Dermis microvascular lymphatic vessel endothelial cell (primary cell): ENCODE measurements around the gene PRUNE2. TPM values are rescaled to one million over a fixed set of nuclear protein-coding genes. Genes with fewer than 3 reads are reported as not detected.
"Not testable (repeated sequence)": the region's sequence is repeated elsewhere in the genome, so short reads cannot be mapped to it uniquely, and the experiment has no call there.

ENCODE experiments used
- DNase-seq, 2 donors: peaks; one replicate each; pipeline versions ENCODE4 v3.0.0 to v3.0.0-alpha.2; 2010; ENCODE audit warnings: low read depth in 2 of 2
- total RNA-seq: library from RNA; depleted of rRNA; stranded (reverse); fragments of >200 nt; gene quantifications from 2 replicates; pipeline ENCODE4 v1.2.1, GENCODE V29; 2014

Gene PRUNE2, protein sequence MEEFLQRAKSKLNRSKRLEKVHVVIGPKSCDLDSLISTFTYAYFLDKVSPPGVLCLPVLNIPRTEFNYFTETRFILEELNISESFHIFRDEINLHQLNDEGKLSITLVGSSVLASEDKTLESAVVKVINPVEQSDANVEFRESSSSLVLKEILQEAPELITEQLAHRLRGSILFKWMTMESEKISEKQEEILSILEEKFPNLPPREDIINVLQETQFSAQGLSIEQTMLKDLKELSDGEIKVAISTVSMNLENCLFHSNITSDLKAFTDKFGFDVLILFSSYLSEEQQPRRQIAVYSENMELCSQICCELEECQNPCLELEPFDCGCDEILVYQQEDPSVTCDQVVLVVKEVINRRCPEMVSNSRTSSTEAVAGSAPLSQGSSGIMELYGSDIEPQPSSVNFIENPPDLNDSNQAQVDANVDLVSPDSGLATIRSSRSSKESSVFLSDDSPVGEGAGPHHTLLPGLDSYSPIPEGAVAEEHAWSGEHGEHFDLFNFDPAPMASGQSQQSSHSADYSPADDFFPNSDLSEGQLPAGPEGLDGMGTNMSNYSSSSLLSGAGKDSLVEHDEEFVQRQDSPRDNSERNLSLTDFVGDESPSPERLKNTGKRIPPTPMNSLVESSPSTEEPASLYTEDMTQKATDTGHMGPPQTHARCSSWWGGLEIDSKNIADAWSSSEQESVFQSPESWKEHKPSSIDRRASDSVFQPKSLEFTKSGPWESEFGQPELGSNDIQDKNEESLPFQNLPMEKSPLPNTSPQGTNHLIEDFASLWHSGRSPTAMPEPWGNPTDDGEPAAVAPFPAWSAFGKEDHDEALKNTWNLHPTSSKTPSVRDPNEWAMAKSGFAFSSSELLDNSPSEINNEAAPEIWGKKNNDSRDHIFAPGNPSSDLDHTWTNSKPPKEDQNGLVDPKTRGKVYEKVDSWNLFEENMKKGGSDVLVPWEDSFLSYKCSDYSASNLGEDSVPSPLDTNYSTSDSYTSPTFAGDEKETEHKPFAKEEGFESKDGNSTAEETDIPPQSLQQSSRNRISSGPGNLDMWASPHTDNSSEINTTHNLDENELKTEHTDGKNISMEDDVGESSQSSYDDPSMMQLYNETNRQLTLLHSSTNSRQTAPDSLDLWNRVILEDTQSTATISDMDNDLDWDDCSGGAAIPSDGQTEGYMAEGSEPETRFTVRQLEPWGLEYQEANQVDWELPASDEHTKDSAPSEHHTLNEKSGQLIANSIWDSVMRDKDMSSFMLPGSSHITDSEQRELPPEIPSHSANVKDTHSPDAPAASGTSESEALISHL (N-terminal part only)
- total RNA-seq = 10.8 and 22.5 TPM in 2 replicates

DNA sequence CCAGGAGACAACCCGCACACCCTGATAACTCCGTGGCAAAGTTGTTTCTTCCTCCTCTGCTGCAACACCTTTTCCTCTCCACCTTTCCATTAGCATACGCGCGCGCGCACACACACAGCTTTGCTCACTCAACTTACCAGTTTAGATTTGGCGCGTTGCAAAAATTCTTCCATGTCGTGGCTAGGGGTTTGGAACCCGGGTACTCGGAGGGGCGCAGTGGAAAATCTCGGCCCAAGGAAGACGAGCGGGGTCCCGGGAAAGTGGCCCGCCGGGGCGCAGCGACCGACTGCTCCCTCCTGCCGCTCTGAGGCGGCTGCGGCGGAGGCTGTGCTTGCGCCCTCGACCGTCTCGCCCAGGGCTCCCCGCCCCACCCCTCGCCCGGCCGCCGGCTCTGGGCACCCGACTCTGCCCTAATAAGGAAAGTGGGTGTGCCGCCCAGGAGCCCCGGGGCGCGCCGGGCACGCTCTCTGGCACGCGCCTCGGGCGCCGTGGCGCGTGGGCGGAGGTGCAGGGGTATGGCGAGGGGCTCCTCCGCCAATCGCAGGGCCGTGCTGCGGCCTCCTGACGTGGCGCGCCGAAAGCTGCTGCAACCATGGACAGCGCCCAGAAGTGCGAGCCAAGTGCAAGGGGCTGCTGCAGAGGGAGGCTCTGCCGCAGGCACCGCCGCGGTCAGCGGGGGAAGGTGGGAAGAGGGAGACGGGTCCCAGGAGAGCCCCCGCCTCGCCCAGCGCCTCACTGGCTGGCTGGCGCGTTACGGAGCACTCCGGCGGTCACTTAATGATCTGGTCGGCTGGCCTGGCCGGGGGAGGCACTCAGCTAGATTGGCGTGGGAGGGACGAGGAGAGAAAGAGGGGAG, at the start of gene PRUNE2:
TSS of gene PRUNE2 (minus strand) at position 324 of the 856 bp plus-strand sequence. CDS start at position 173, 151 bp downstream.
- peak in 1 of 2 donors; percentile 60 for DNase-seq

DNA sequence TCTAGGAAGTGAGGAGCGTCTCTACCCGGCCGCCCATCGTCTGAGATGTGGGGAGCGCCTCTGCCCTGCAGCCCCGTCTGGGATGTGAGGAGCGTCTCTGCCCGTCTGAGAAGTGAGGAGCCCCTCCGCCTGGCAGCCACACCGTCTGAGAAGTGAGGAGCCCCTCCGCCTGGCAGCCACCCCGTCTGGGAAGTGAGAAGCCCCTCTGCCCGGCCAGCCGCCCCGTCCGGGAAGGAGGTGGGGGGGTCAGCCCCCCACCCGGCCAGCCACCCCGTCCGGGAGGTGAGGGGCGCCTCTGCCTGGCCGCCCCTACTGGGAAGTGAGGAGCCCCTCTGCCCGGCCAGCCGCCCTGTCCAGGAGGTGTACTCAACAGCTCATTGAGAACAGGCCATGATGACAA, 49.5 kb upstream of the PRUNE2 start:
- DNase-seq = not testable (repeated sequence)

DNA sequence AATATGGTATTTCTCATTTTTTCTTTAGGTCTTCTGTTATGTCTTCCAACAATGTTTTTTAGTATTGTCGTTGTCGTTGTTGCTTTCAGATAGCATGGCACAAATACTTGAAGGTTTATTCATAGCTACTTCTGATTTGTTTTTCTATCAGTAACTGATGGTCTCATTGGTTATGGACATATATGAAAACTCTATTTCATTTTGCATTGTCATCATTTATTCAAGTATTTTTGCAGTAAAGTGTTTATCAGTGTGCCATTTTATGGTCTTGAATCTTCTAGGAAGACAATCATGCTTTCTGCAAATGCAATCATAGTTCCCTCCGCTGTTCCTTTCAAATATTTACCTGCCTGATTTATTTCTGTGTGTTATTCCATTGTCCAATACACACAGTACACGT, 44.0 kb upstream of the PRUNE2 start:
- no peak for DNase-seq

DNA sequence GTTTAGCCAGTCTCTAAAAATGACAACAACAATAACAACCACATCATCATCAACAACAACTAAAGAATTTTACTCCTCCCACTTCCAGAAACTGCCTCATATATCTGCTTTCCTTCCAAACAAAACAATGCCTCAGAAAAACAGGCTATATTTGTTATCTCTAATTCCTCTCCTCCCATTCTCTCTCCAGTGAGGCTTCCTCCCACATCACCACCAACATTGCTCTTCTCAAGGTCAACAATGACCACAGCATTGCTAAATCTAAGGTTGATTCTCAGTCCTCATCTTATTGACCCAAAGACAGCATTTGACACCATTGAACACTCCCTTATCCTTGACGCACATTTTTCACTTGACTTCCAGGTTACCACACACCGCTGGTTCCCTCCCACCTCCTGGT, 38.1 kb upstream of the PRUNE2 start:
- no peak for DNase-seq

DNA sequence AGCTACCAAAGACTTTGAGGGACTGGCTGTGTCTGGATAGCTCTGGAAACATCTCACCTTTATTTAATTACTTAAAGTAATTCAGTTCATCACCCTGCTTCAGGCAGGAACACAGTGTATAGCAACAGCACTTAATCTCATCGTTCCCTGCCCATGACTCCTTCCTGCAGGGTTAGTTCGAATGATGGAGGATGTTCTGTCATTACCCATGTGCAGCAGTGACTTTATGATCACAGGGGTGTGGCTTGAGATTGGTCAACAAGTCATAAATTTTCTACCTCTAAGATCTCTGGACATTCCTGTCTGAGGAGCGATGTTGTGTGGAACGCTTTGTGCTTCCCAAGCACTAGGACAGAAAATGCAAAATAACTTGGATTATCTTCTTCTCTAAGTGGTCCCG, 37.1 kb upstream of the PRUNE2 start:
- no peak for DNase-seq

DNA sequence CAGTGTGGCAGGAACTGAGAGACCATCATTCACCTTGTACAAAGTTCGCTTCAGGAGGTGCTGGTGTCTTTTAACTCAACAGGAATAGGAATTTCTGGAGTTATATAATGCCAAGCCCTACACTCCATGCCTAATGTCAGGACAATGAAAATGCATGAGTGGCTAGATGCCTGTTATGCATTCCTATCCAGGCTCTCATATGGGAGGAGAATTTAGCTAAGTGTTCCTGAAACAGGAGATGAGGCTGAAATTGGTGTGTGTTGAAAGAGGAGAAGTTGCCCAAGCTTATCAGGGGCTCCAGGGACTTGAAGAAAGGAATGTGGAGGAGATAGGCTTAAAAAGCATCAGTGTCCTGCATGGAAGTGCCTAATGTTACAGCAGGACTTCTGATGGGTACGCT, 26.8 kb upstream of the PRUNE2 start:
- DNase-seq = no peak

DNA sequence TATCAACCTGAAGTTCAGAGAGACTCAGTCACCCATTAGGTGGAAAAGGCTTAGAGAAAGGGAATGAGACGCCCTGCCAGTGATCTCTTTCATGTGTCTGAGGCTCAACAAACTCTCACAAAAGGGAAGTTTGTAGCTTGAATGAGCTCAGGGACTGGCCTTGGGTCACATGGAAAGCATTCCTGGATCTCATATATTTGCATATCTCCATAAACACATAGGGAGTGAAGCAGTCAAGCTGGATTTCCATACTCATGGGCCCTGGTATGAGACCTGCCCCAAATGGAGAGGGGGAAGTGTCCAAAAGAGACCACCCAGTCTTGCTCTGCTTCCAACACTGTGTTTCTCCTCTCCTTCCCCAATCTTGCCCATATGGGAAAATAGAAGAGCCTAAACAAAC, 26.4 kb upstream of the PRUNE2 start:
- DNase-seq = no peak

DNA sequence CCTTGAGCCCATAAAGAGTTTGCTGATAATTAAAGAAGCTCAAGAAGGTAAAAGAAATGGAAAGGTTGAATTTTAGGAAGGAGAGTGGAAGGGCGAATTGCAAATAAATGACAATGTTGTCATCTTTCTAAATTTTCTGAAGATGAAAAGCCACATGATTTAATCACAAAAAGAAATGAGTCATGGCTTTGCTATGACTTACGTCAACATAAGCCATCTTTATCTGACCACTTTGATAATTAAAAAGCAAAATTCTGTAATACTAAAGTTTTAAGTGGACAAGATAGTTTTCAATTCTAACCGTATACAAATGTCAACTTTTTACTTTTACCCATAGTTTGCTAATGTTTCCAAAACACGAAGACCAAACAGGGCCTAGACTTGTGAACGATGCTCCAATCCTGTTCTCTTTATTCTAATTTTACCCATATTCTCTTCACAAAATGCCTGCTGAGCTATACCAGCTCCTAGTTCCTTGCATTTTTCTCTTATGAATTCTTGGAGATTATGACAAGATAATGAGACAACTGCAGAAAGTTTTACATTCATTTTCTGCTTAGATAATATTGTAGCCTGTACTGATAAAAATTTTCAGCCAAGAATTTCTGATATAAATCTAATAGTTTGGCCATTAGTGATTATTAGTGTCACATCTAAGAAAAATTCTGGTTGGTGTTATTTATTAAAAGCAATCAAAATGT, 21.8 kb upstream of the PRUNE2 start:
- DNase-seq = no peak

DNA sequence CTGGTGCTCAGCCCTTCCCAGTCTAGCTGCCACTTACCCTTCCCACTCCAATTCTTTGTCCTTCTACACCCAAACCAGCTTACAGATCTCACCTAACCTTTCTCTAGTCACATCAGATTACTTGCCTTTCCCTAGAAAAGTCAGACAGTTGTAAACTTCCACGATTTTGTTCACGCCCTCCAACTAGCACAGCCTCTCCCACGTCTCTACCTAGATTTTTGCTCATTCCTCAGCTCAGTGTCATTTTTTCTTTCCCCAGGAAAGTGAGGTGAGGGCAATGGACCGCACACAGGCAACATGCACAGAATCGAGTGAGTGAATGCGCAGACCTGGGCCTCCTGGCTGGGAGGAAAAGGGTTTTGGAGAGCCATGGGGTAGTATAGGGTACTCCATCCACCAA, 20.9 kb upstream of the PRUNE2 start:
- DNase-seq = no peak

DNA sequence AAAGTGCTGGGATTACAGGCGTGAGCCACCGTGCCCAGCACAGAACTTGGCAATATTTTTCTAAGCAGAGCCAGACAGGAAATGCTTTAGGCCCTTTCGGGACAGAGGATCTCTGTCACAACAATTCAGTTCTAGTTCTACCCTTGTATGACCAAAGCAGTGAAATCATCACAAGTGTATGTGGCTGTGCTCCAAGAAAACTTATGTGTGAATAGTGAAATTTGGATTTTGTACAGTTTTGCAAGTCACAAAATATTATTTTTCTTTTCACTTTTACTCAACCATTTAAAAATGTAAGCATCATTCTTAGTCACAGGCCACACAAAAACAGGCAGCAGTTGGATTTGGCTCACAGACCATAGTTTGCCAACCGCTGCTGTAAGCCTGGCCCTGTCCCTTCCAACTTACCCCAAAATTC, 20.4 kb upstream of the PRUNE2 start:
- peak; percentile 4 to 11 for DNase-seq

DNA sequence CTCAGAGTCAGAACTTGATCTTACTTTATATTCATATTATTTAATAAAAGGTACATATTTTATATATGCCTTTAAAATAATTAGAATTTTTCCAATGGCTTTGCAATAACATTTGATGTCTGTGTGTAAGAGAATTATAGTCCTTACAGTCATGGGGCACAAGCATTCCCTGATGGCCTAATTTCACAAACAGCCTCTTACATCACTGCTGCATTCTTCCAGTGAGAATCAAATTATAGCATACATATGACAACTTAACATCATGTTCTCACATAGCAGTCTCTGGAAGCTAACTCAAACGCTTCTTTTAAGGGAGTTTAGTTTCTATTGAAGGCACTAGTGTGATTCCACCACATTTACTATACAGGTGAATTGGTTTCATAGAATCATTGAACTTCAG, 15.3 kb upstream of the PRUNE2 start:
- no peak for DNase-seq

DNA sequence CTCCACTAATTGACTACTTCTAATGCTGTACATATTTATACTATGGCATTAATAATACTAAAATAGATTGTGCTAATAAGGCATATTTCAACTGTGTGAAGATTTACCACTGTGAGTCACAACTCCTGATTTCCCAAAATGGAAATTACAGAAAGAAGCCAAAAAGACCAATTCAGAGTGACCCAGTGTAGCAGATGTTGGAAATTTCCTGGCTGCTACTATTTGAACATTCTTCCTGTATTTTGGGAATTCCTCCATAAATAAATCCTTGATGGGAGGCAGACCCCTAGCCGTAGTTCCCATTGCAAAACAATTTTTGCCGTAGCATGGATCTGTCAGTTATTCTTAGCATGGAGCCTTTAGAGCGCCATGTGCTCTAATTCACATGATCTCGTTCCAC, 11.4 kb upstream of the PRUNE2 start:
- DNase-seq = no peak

DNA sequence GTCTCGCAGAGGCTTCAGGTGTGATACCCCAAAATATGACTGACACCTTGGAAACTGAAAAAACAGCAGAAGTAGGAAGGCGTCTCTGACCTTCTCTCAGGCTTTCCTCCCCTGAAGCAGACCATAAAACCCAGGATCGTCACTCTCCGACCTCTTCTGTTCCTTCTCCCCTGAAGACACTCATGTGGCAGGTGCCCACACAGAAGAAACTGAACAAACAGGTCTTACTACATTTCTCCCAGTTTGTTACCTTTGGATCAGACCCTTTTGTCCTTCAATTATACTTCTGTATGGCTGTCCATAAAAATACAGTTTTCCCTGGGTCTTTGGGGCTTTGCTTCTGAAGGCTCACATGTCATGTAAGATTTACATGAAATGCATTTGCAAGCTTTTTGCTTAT, 10.3 kb upstream of the PRUNE2 start:
- no peak for DNase-seq

DNA sequence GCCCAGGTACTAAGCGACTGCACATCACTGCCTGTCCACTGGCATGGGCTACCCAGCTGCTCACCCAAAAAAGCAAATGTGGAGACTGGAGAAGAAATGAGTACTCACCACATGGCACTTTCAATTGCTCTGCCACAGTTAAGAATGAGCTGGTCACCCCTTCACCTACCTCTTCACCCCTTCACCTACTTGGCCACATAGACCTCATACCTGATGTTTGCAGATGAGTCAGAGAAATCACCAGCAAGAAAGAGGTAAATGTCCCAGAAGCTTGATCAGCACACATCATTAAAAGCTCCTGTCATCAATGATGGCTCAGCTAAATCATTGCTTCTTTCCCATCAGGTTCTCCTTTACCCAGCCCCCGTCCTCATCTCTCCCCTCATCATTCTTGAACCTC, 7.6 kb upstream of the PRUNE2 start:
- DNase-seq = no peak

DNA sequence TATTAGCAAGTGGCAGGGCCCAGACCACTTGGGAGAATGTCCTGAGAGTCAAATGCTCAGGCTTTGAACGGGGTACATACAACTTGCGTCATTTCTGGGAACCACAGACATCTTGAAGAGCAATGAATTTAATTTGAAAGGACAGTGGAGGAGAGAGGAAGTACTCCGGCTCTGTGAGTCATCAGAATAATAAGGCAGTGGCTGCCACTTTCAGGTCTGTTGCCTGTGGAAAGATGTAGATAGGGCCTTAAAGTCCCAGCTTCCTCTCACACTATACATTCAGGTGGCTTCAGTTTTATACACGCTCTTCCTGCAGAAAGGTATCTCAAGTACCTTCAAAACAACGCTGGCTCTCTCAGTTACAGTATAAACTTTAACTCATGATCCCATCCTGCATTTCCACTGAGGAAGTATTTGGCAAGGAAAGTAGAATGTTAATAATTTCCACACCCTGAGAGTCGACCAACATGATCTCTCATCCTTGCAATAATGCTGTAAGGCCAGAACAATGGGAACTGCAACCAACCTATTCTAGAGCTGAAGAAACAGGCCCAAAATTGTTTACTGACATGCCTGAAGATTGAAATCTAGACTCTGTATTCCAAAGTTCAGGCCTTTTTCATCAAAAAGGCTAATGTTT, 6.8 kb upstream of the PRUNE2 start:
- DNase-seq = no peak

DNA sequence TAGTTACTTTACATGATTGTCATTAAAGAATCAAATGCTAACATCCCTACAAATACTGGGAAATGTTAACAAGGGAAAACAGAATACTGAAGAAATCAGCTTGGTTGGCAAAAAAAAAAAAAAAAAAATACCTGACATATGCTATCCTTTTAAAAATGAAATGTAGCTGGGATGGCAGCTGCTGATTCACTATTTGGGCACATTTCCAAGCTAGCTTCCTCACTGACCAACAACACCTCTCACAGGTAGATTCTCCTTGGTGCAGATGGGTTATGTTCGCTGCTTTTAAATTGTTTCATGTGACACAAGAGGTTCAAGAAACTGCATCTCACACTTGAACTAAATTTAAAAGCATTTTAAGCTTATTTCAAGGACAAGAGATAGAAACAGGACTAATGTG, 6.1 kb upstream of the PRUNE2 start:
- DNase-seq = no peak

DNA sequence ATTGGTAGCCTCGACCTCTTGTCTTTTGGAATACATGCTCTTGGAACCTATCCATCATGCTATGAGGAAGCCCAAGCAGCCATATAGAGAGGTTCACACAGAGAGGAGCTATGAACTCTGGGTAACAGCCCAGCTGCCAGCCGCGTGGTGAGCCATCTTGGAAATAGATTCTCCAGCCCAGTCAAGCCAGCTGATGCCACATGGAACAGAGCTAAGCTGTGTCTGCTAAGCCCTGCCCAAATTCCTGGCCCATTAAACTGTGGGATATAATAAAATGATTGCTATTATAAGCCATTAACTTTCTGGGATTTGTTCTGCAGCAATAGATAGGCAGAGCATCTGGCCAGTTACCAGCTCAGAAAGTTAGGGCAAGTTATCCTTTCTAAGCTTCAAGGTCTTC, 4.9 kb upstream of the PRUNE2 start:
- DNase-seq = no peak

DNA sequence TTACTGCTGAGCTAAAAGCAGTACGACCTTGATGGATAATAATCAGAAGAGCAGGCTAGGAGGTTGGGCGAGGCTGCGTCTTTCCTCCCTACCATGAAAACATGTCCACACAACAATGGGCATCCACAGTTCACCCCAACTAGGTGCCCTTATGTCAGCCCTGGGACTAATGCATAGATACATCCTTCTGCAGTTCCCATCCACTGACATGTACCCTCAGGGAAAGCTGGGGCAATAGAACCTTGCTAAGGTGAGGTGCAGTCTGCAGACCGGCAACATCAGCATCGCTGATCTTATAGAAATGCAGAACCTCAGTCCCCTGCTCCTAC, 697 bp upstream of the PRUNE2 start:
- DNase-seq = no peak

DNA sequence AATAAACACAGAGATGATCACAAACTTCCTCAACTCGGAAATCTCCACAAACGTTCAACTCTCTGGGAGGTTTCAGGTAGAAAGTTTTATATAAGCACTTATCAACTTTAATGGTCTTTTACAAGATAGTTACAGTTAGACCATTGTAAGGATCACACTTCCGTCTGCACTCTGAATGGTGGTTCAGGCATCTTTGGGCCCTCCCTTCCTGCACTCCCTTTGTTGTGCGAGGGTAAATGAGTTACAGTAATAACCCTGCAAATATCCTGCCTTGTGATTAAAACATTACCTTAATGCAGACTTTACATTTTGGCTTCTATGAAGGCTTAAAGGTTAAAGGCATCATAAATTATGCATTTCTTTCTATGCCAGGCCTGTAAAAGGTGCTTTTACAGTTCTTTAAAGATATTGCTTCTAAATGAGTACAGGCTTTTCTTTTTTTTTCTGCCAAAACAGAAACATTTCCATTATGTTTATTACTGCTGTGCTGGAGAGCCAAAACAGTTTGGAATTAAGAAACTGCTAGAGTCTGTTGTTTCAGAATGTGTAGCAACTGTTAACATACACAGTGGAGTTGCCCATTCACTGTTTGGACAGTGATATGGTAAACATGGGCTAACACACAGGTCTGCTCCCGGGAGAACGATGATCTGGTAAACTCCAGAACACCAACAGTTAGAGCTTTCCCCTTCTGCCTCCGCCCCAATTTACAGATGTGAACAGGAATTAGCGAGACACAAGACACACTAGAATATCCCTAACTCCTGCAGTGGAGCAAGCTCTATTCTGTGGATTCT, 1.1 kb downstream of the PRUNE2 start:
- no peak for DNase-seq
